GM18508 (cell line): ENCODE data around the gene SV2C.

Source experiments
- ATAC-seq: cut with Tn5 transposase; IDR thresholded peaks from one replicate; pipeline ENCODE4 v1.9.1; 2021; ENCODE audit warnings: moderate number of reproducible peaks; ENCODE audit not compliant: insufficient read depth, unreplicated experiment

SV2C gene

GRCh38 chr5:76099286-76099702 is 16.1 kb downstream of the SV2C start:
- no peak for ATAC-seq

DNA sequence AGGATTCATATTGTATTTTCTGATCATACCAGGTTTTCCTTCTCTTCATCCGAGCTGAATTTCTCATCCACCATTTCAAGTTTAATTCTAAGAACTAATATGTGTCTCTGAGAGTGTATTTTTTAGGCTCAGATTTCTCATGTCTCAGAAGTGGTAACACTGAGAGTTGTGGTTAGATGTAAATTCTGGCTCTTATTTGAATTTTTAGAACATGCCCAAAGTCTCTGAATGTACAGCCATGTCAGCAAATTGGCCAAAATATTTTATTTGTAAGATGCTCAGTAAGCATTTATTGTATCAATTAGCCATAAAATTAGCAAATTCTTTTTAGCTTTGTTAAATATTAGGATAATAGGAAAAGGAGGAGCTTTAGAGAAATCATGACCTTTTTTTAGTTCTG is 16.6 kb downstream of the SV2C start:
- no peak for ATAC-seq

- ATAC-seq, result no peak
These were observed 20.8 kb downstream of the SV2C start for GRCh38 chr5:76104027-76104426.

DNA sequence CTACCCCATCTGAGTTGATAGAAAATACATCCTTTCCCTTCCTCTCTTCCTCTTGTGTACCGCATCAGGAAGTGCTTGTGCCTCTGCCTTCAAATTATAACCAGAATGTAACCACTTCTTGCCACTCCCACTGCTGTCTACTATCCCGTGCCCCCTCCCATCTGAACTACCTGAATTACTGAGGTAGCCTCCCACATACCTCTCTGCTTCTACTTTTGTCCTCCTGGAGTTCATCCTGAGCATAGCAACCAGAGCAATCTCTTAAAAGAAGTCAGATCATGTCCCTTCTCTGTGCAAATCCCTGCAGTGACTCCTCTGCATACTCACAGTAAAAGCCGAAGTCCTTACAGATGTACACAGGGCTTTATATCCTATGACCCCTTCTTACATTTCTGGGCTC is 23.0 kb downstream of the SV2C start:
- no peak for ATAC-seq

DNA sequence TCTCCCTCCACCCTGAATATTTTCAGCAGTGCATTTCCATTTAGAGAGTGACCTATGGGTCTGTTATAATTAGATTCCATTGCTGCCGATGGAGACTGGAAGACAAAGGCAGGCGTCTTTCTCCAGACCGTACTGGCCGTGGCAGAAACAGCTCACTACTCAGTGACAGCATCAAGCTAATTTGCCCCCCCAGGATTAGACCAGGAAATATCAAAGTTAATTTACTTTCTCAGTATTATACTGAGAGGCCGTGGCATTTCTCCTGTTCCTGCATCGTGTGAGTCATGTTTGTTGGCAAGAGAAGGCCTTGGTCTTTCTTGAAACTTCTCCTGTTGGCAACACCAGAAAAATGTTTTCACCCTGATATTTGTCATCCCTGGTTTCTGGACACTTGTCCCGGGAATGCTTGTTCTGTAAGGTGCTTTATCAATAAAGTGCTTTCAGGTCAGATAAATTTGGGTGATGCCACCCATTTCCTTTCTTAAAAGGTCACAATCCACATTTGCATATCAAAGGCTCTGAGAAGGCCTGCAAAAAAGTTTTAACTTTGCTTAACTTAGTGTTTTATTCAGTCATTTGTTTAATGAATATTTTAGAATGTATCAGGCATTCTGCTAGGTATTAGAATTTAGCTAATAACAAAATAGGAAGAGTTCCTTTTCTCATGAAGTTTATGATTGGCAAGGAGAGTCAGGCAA is 28.4 kb downstream of the SV2C start:
- ATAC-seq, result no peak

- ATAC-seq, result no peak
These were observed 29.9 kb downstream of the SV2C start for GRCh38 chr5:76113103-76113502.

- ATAC-seq, result no peak
These were observed 31.1 kb downstream of the SV2C start for GRCh38 chr5:76114179-76114851.

DNA sequence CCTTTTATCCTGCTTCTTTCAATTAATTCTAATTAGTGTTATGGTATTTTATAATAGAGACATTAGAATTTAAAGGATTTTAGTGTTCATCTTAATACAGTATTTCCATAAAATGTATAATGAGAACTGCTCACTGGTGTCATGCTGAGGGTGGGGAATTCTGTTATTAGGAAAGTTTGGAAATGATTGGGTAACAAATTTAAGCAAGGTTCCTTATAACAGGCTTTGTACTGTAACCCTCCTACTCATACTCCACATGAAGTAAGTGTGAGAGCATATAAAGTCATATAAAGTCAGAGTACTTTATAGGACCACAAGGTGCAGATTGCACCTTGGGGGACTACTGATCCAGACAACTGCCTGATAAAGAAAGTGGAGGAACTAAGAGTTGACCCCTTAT is 42.2 kb downstream of the SV2C start:
- ATAC-seq, result no peak

DNA sequence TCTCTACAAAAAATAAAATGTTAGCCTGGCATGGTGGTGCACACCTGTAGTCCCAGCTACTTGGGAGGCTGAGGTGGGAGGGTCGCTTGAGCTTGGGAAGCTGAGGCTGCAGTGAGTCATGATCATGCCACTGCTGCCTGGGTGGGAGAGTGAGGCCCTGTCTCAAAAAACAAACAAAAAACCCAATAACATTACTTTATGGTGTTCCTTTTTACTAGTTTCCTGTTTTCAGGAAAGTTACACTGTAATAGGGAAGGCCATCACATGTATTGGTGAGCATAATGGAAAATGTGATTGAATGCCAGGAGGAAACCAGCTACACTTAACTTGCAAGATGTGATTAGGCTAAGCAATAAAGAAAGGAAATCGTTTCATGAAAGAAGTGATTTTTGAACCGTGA is 42.7 kb downstream of the SV2C start:
- ATAC-seq, result no peak

GRCh38 chr5:76134003-76134402 is 50.8 kb downstream of the SV2C start:
- ATAC-seq, result no peak

DNA sequence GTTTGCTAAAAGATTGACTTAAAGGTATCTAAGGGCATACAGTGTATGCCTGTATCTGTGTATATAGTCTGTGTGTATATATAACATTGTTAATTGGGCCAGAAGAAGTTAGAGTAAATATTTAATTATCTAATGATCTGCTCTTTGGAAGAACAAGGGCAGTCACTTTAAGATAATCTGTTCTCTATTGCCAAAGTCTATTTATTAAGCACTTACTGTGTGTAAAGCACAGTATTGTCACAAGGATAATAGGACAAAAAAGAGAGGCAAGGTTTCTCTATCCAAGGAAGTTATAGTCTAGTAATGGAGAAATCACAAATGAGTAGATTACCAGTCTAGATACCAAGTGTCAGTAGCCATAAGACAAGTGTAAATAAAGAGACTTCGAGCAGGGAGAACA is 51.5 kb downstream of the SV2C start:
- no peak for ATAC-seq

- ATAC-seq, result no peak
These were observed 54.8 kb downstream of the SV2C start for GRCh38 chr5:76137887-76138542.

GRCh38 chr5:76143884-76144283 is 60.7 kb downstream of the SV2C start:
- no peak for ATAC-seq

GRCh38 chr5:76144513-76145274 is 61.5 kb downstream of the SV2C start:
- no peak for ATAC-seq

- no peak for ATAC-seq
These were observed 62.8 kb downstream of the SV2C start for GRCh38 chr5:76145945-76146344.

DNA sequence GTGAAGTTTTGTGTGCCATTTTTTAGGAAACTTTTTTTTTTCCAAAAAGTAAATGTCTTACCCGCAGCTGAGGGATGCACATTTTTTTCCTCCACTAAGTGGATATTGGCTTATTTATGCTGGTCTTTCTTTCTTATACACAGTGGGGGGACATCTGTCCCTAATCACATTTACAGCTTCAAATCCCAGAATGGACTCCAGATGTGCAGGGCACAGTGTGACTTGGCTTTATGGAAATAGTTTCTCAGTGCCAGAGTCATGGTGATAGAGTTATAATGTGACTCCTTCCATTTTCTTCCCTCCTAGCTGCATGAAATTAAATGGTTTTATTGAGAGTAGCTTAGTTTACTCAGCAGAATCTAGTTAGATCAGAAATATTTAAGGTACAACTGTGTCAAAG is 66.5 kb downstream of the SV2C start:
- ATAC-seq, result no peak

DNA sequence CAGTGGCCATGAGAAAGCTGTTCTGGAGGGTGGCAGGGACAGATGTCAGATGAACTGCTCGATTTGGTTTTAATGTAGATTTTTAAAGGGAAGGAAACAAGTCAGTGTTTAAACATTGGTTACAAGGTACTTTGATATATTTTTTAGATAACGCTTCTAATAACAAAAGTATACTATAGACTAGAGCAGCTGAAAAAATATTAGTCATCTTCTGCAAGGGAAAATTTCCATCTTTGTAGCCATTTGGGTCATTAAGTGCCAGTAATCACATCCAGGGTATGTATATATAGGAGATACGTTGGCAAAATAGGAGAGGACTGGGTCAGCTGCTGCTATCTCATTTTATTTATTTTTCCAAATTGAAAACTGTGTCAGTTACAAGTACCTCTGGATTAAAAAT is 69.0 kb downstream of the SV2C start:
- ATAC-seq, result no peak

GRCh38 chr5:76152700-76153099 is 69.5 kb downstream of the SV2C start:
- ATAC-seq, result no peak

DNA sequence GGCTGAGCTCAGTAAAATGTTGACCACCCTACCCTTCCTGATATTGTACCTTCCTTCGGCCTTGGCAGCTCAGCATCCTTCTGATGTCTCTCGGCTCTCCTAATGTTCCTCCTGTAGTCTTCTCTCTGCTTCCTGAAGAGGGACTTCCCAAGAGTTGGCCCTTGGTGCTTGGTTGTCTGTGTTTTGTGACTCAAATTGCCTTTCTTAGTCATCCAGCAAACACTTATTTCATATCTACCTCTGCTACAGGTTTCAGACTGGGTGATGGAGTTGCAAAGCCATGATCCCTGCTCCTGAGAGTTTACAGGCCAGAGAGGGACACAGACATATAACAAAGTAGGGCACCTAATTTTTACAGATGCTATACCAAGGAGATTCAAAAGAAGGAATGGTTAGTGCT is 70.1 kb downstream of the SV2C start:
- no peak for ATAC-seq

GRCh38 chr5:76154009-76154690 is 71.0 kb downstream of the SV2C start:
- no peak for ATAC-seq
